NCI-H1048 (cell line): ENCODE data around the gene SPARC.

Experiments
- DNase-seq: peaks from one replicate; lab custom pipeline; 2025; lab: John Stamatoyannopoulos, UW

Gene SPARC

DNA sequence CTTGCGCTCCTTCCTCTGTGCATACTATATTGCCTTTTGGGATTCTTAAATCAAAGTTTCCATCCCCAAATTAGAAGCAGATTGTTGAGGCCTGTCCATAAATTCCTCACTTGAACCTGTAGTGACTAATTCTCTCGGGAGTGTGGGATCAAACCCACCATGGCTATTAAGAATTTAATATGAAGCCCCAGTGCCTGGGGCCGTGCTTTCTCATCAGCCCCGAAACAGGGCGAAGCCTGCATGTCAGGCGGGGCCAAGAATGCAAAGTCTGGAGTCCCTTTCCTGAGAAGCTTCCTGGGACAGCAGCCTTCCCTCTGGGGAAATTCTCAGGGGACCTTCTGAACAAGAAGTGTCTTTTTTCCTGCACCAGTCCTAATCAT lies 66.3 kb downstream of the SPARC start:
- DNase-seq, result no peak

DNA sequence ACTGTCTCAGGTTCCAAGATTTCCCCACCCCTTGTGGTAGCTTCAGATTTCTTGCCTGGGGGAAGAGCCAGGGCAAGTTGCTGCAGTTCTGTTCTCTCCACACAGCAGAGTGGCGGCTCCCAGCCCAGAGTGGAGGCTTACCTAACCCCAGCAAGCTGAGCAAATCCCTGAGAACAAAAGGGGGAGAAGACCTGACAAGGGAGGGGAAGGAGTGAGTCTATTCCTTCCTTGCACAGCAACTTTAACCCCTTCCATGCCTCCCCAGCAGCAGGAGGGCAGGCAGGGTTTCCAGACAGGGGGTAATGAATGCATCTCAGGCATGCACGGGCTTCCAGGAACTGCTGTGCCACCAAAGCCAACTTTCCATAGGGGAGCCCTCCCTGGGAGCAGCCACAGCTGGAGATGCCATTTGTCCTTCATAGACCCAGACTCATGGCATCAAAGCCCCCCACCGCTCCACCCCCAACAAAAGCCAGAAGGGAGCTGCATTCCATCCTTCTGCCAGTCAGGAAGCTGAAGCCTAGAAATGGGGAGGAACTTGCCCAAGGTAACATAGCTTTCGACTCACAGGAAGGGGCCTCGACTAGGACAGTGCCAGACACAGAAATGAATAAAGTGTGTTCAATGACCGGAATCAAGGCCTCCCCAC lies 66.8 kb downstream of the SPARC start:
- no peak for DNase-seq

DNA sequence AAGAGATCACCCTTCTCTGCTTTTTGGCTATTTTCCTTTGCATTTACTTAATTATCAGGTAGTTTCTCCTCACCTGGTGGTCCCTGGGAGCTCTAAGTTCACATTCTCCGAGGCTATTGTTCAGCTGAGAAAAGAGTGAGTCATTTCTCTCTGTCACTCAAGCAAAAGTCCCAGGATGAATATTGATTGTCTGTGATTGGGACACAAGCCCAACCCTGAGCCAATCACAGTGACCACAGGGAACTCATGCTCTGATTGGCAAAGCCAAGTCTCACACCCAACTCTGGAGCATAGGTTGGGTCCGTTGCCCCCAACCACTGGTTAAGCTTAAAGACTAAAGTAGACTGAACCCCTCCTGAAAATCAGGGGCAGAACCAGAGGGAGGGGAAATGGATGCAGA lies 67.8 kb downstream of the SPARC start:
- no peak for DNase-seq

DNA sequence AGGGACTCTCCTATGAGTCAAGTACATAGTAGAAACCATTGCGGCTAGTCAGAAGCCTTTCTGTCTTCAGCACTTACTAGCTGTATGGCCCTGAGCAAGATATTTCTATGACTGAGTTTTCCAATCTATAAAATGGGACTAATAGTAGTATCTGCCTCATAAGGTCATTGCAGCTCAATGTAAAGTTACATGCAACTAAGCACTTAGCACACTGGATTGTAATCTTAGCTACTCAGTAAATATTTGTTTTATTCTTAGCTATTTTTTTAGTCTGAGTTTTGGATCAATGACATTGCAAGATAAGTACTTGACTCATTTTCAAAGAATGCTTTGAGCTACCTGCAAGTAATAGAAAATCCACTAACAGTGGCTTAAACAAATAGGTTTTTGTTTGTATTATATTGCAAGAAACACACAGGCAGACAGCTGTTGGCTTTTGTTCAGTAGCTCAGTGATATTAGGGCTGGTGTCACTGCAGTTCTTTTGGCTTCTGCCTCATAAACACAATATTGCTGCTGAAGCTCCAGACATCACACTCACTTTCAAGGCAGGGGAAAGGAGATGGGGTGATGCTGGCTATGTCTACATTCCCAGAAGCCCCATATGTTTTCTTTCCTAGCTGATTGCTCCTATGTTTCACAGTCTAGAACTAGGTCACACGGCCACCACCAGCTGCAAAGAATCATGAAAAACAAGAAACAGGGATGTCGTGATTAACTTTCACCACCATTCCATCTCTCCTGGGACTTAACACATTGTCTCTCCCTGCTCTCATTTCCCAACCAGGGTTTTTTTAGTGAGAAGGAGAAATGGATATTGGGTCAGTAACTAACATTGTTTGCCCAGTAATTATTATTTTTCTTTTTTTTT lies 68.6 kb downstream of the SPARC start:
- DNase-seq, result no peak

DNA sequence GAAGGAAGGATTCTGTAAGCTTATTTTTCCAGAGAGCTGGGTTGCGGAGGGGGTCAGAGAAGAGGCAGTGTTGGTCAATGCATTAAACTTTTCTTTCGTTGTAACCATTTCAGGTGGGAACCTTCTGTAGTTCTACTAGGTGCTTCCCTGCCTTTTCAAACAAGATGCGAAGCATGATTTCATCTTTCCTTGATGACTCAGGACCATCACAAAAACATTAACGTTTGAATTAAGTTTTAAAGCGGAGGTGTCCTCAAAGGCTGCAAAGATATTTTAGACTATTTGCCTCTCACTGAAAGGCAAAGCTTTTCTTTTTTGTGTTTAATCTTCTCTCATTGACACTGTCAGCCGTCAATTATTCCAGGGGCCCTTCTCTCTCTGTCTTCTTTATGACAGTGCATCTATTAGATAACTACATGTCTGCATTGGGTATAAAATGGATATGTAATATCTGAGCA lies 69.3 kb downstream of the SPARC start:
- no peak for DNase-seq

DNA sequence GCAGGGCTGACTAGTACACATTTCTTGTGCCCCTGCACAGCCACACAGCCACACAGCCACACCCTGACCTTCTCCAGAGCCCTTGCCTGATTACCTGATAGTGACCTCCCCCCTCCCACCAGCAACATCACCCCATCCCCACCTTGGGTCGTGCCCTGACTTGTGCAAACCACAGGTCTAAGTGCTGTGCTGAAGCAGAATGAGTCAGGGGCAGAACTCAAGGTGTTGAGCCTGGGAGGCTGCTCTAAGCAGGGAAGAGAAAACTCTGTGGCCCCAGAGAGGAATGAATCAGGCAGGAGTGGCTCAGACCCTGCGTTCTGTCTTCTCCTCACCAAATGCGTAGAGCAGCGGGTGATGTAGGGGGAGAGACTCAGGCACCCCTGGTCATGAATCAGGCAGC lies 71.3 kb downstream of the SPARC start:
- no peak for DNase-seq

DNA sequence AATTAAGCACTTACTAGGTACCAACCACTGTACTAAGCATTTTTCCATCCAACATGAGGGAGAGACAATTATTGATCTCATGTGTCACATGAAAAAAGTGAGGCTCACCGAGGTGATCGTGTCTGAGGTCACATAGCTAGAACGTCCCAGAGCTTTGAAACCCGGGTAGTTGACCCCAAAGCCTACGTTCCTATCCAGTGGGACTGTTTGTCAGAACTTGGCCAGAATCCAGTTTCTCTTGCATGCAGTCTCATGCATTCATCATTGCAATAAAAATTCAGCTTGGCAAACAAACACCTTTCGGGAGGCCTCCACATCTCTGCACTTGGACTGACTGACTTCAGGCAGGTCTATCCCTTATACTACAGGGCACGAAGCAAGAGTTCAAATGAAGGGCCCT lies 72.2 kb downstream of the SPARC start:
- DNase-seq, result no peak

DNA sequence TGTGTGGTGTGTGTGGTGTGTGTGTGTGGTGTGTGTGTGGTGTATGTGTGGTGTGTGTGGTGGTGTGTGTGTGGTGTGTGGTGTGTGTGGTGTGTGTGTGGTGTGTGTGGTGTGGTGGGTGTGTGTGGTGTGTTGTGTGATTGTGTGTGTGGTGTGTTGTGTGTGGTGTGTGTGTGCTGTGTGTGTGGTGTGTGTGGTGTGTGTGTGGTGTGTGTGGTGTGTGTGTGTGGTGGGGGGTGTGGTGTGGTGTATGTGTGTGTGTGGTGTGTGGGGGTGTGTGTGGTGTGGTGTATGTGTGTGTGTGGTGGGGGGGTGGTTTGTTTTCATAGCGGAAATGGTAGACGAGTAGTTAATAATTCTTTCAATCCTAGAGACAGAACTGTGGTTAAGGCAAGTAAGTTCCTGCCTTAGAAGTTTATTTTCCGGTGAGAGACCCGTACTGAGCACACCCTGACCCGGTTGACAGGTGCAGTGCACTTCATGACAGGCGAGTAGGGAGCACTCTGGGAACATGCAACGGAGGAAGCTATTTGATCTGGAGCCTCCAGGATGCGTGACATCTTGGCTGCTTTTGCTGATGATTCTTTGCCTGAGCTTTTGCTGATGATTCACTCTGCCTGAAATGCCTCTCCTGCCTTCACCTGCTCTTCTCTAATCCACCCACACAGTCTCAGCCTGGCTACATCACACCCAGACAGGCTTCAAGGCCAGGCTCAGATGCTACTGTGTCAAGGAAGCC lies 73.9 kb downstream of the SPARC start:
- DNase-seq, result no peak

DNA sequence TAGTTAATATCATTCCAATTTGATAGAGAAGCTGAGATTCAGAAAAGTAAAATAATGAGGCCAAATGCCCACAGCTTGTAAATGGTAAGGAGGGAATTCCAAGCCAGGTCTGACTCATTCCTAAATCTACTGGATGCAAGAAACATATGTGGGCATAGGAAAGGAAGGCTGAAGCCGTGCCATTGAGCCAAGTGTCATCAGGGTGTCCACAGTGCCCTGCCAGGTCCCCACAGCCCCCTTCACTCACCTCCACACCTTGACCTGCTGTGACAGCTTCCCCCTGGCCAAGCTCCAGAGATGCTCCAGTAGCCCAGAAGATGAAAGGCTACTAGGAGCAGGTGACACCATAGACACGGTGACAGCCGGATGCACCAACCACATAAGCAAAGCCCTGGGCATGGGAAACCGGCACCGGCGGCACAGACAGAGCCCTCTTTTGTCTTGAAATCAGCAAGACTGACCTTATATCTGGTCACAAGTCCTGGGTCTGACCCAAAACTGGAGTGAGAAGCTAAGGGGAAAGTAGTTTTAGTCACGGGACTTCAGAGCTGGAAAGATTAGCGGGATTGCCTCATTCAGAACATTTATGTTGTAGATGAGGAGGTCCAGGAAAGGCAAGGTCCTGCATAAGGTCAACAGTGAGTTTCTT lies 75.5 kb downstream of the SPARC start:
- DNase-seq, result no peak
